Transverse colon (tissue), 4 donors: Measurements from ENCODE around the gene VGLL2. TPM values are rescaled to one million over a fixed set of nuclear protein-coding genes. Genes with fewer than 3 reads are reported as not detected.

ENCODE experiments used
- DNase-seq: peaks from one replicate; pipeline ENCODE4 v3.0.0-alpha.2; 2019
- H3K27ac ChIP-seq, 4 donors: fragments of 200-600 bp; sonication (generic); 2 replicates each; pipeline ENCODE4 v1.5.1; 2016 to 2018; ENCODE audit warnings: inconsistent platforms in 4 of 4
- H3K27me3 ChIP-seq: fragments of 200-600 bp; sonication (generic); 2 replicates; pipeline ENCODE4 v1.5.1; 2017; ENCODE audit warnings: inconsistent platforms
- H3K36me3 ChIP-seq, 4 donors: fragments of 200-600 bp; sonication (generic); 2 replicates each; pipeline ENCODE4 v1.5.1; 2017 to 2019; ENCODE audit warnings: inconsistent platforms in 4 of 4
- H3K4me1 ChIP-seq, 4 donors: fragments of 200-600 bp; sonication (generic); 2 replicates each; pipeline ENCODE4 v1.5.1; 2017 to 2020; ENCODE audit warnings: inconsistent platforms in 4 of 4
- H3K4me3 ChIP-seq, 4 donors: fragments of 200-600 bp; sonication (generic); 1 replicate in 1 of 4; 2 replicates in 3 of 4; pipeline versions ENCODE4 v1.5.1 to v1.6.1; 2017 to 2019; ENCODE audit warnings: inconsistent platforms in 4 of 4
- H3K9me3 ChIP-seq, 2 donors: fragments of 200-600 bp; sonication (generic); 2 replicates each; pipeline ENCODE4 v1.5.1; 2017 to 2019; ENCODE audit warnings: inconsistent platforms in 2 of 2
- CTCF ChIP-seq, 5 experiments: fragments of 200-600 bp in 3 of 5; fragments of 450-650 bp in 2 of 5; sonication (generic) in 3 of 5; IDR thresholded peaks; 1 replicate in 2 of 5; 2 replicates in 3 of 5; pipeline ENCODE4 v1.5.1; 2016 to 2017; ENCODE audit warnings: antibody characterized with exemption in 5 of 5, inconsistent platforms in 3 of 5, mild to moderate bottlenecking in 2 of 5, moderate library complexity in 1 of 5
- EP300 ChIP-seq: sonication (generic); formaldehyde crosslinking; IDR thresholded peaks from one replicate; pipeline ENCODE4 v1.6.1; 2017; ENCODE audit warnings: antibody characterized with exemption, low read depth
- POLR2A ChIP-seq: fragments of 450-650 bp; IDR thresholded peaks from one replicate; pipeline ENCODE4 v1.6.1; 2016; ENCODE audit warnings: antibody characterized with exemption, mild to moderate bottlenecking, moderate library complexity
- POLR2AphosphoS5 ChIP-seq, 3 donors: sonication (generic); formaldehyde crosslinking; IDR thresholded peaks; one replicate each; pipeline ENCODE4 v1.6.1; 2016; ENCODE audit warnings: antibody characterized with exemption in 3 of 3
- WGBS, 2 donors: methylation state at CpG; one replicate each; pipeline ENCODE4 v1.1.5; 2018; ENCODE audit warnings: low coverage in 1 of 2; 5-methylcytosine and 5-hydroxymethylcytosine counted together
- in situ Hi-C, 4 donors: fragments of 200-750 bp; cut with MboI; loops; one replicate each; pipeline versions ENCODE4 v1.15.0 to v1.15.1; 2017; ENCODE audit warnings: low sequenced_read_pairs in 3 of 4, low pct_ligation_motif_present in 1 of 4, low pct_unique_long_range_greater_than_20kb in 1 of 4
- intact Hi-C: fragments of 100-400 bp; cut with DNase I; formaldehyde crosslinking; loops from one replicate; pipeline ENCODE4 v1.15.1; 2023; ENCODE audit warnings: low total_unique reads
- total RNA-seq, 4 donors: library from RNA; depleted of rRNA; stranded (reverse); fragments of >200 nt; gene quantifications; one replicate each; pipeline ENCODE4 v1.1.0, GENCODE V29; 2016

Gene VGLL2
- total RNA-seq, 4 donors from 2014 or later = not detected

GRCh38 chr6:117309069-117309468 lies 43.7 kb downstream of the VGLL2 start:
- no peaks in the 10 kb centered on the region for H3K9me3 ChIP-seq
- 66 to 70% methylated on average over 2 to 3 of the region's 3 CpGs for WGBS, 2 donors
- H3K27ac ChIP-seq = no peak overlapping the region
- in situ Hi-C loops (no loop called here), intact Hi-C loops (no loop called here)
- H3K4me3 ChIP-seq = no peak overlapping the region
- peaks cover 0 to 7% (median 3%) of the 10 kb centered on the region in 4 donors for H3K4me1 ChIP-seq
- no peaks in the 10 kb centered on the region for H3K27me3 ChIP-seq
- no peaks in the 10 kb centered on the region for H3K36me3 ChIP-seq
- DNase-seq = no peak
- TF ChIP-seq CTCF (IDR thresholded peaks at IDR 0.05) (no peak), EP300 (no peak), POLR2A (no peak), POLR2AphosphoS5 (IDR thresholded peaks at IDR 0.05) (no peak)

- no peaks in the 10 kb centered on the region for H3K27me3 ChIP-seq
- TF ChIP-seq POLR2AphosphoS5 (IDR thresholded peaks at IDR 0.05) = no peak
- TF ChIP-seq POLR2A = no peak
- no peak for TF ChIP-seq CTCF (IDR thresholded peaks at IDR 0.05)
- TF ChIP-seq EP300 = no peak
- H3K4me3 ChIP-seq = no peak overlapping the region
- in situ Hi-C loops (no loop called here), intact Hi-C loops (no loop called here)
- H3K9me3 ChIP-seq = no peaks in the 10 kb centered on the region
- no peaks in the 10 kb centered on the region for H3K36me3 ChIP-seq
- DNase-seq = no peak
- H3K4me1 ChIP-seq = peaks cover 0 to 7% (median 3%) of the 10 kb centered on the region in 4 donors
- no peak overlapping the region for H3K27ac ChIP-seq
Observed at GRCh38 chr6:117309611-117310010, 44.3 kb downstream of the VGLL2 start.

GRCh38 chr6:117311310-117311709 lies 46.0 kb downstream of the VGLL2 start:
- TF ChIP-seq POLR2AphosphoS5 (IDR thresholded peaks at IDR 0.05) (no peak), POLR2A (no peak), EP300 (no peak), CTCF (IDR thresholded peaks at IDR 0.05) (no peak)
- Histone ChIP-seq H3K36me3 (no peaks in the 10 kb centered on the region), H3K4me3 (no peak overlapping the region), H3K4me1 (peaks cover 0 to 7% (median 3%) of the 10 kb centered on the region in 4 donors), H3K27ac (no peak overlapping the region), H3K27me3 (no peaks in the 10 kb centered on the region), H3K9me3 (no peaks in the 10 kb centered on the region)
- WGBS, 2 donors = 82 to 88% methylated on average over 3 of the region's 3 CpGs
- intact Hi-C loops = no loop called here
- no peak for DNase-seq
- in situ Hi-C loops = no loop called here

- DNase-seq = no peak
- Histone ChIP-seq H3K27me3 (no peaks in the 10 kb centered on the region), H3K4me3 (no peak overlapping the region), H3K36me3 (no peaks in the 10 kb centered on the region), H3K9me3 (no peaks in the 10 kb centered on the region), H3K27ac (no peak overlapping the region), H3K4me1 (peaks cover 0 to 5% (median 1%) of the 10 kb centered on the region in 4 donors)
- intact Hi-C loops (no loop called here), in situ Hi-C loops (no loop called here)
- TF ChIP-seq POLR2A = no peak
- no peak for TF ChIP-seq EP300
- TF ChIP-seq POLR2AphosphoS5 (IDR thresholded peaks at IDR 0.05) = no peak
- no peak for TF ChIP-seq CTCF (IDR thresholded peaks at IDR 0.05)
- WGBS, 2 donors = 100% methylated on average over 1 of the region's 1 CpG; no CpG with 5 or more reads in 1 of the 2 donors
Observed at GRCh38 chr6:117311726-117312125, 46.4 kb downstream of the VGLL2 start.
